DMS153 treated with DMSO at 0.1 percent for 48 hours (cell line): ENCODE results near the gene GINS2.

Experiments
- DNase-seq: peaks from one replicate; lab custom pipeline; 2025; ENCODE audit not compliant: unreplicated experiment; lab: John Stamatoyannopoulos, UW

Gene GINS2

GRCh38 chr16:85655216-85656129 lies 33.3 kb downstream of the GINS2 start:
- no peak for DNase-seq

GRCh38 chr16:85654251-85655095 lies 34.3 kb downstream of the GINS2 start:
- no peak for DNase-seq

- DNase-seq = no peak
These were observed 35.4 kb downstream of the GINS2 start for GRCh38 chr16:85653290-85653891.

- DNase-seq = peak; percentile 56
These were observed 36.1 kb downstream of the GINS2 start for GRCh38 chr16:85652431-85653221.

- no peak for DNase-seq
These were observed 36.9 kb downstream of the GINS2 start for GRCh38 chr16:85651629-85652430.

GRCh38 chr16:85650844-85651628 lies 37.7 kb downstream of the GINS2 start:
- peak; percentile 56 for DNase-seq

GRCh38 chr16:85650135-85650843 lies 38.5 kb downstream of the GINS2 start:
- DNase-seq = peak; percentile 43

GRCh38 chr16:85649411-85650134 lies 39.2 kb downstream of the GINS2 start:
- DNase-seq = peak; percentile 30

GRCh38 chr16:85648805-85649204 lies 39.9 kb downstream of the GINS2 start:
- no peak for DNase-seq

- no peak for DNase-seq
These were observed 40.6 kb downstream of the GINS2 start for GRCh38 chr16:85648070-85648714.

- no peak for DNase-seq
These were observed 41.8 kb downstream of the GINS2 start for GRCh38 chr16:85646976-85647375.

- no peak for DNase-seq
These were observed 42.3 kb downstream of the GINS2 start for GRCh38 chr16:85646358-85646907.

GRCh38 chr16:85645021-85645589 lies 43.6 kb downstream of the GINS2 start:
- no peak for DNase-seq

- DNase-seq = no peak
These were observed 44.6 kb downstream of the GINS2 start for GRCh38 chr16:85644093-85644712.

GRCh38 chr16:85643631-85644030 lies 45.1 kb downstream of the GINS2 start:
- DNase-seq = no peak

GRCh38 chr16:85642762-85643358 lies 45.9 kb downstream of the GINS2 start:
- DNase-seq = peak; percentile 35
